Amniotic stem cell (primary cell): ENCODE data around the gene ALDH9A1.
"Not testable (repeated sequence)": the region's sequence is repeated elsewhere in the genome, so short reads cannot be mapped to it uniquely, and the experiment has no call there.

ENCODE experiments used
- DNase-seq: peaks from one replicate; lab custom pipeline; 2025; lab: John Stamatoyannopoulos, UW

The ALDH9A1 gene

DNA sequence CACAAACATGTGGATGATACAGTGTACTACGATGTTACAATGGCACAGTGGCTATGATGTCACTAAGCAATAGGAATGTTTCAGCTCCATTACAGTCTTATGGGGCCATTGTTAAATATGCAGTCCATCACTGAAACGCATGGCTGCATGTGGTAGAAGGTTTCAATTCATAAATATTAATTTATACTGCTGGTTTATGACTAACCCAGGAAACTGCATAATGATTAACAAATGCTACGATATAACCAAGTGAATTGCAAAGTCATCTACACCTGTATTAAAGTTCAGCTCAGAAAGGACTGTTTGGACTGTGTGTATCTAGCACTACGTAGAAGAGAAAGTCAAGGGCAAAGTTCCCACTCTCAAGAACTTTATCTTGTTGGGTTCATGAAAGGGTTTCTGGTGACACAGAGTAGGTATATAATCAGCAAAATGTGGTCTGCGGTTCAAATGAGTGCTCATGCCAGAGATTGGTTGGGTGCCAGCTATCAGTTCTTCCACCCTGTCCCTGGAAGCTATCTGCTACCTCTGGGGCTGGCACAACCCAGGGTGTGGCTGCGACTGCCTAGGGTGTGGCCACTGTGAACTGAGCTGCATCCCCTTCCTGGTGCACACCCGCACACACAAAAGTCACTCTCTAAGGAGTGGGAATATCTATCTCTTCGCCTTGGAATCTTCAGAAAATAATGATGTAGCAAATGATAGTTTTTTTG is 52.6 kb downstream of the ALDH9A1 start:
- no peak for DNase-seq

DNA sequence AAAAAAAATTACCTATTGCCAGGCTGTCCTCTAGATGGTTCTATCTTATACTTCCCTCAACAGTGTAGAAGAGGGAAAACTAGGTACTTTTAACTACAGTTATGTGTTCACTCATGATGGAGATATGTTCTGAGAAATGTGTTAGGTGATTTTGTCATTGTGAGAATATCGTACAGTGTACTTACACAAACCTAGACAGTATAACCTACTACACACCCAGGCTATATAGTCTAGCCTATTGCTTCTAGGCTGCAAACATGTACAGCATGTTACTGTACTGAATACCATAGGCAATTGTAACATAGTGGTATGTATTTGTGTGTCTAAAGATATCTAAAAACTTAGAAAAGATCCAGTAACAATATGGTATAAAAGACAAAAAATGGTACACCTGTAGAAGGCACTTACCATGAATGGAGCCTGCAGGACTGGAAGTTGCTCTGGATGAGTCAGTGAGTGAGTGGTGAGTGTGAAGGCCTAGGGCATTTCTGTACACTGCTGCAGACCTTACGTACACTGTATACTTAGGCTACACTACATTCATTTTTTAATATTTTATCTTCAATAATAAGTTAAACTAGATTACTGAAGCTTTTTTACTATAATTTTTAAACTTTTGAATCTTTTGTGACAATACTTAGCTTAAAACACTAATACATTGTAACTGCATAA is 54.2 kb downstream of the ALDH9A1 start:
- DNase-seq: no peak

GRCh38 chr1:165641231-165641987 is 57.0 kb downstream of the ALDH9A1 start:
- DNase-seq: no peak

- DNase-seq: no peak
Measured at GRCh38 chr1:165639821-165640623, 58.3 kb downstream of the ALDH9A1 start.

DNA sequence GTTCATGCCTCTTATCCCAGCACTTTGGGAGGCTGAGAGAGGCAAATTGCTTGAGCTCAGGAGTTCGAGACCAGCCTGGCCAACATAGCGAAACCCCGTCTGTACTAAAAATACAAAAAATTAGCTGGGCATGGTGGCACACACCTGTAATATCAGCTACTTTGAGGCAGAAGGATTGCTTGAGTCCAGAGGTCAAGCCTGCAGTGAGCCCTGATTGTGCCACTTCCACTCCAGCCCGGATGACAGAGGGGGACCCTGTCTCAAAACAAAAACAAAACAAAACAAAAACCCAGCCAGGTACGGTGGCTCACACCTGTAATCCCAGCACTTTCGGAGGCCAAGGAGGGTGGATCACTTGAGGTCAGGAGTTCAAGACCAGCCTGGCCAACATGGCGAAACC is 60.2 kb downstream of the ALDH9A1 start:
- DNase-seq: not testable (repeated sequence)

GRCh38 chr1:165637427-165637826 is 60.9 kb downstream of the ALDH9A1 start:
- no peak for DNase-seq

- no peak for DNase-seq
Measured at GRCh38 chr1:165635823-165636222, 62.5 kb downstream of the ALDH9A1 start.

DNA sequence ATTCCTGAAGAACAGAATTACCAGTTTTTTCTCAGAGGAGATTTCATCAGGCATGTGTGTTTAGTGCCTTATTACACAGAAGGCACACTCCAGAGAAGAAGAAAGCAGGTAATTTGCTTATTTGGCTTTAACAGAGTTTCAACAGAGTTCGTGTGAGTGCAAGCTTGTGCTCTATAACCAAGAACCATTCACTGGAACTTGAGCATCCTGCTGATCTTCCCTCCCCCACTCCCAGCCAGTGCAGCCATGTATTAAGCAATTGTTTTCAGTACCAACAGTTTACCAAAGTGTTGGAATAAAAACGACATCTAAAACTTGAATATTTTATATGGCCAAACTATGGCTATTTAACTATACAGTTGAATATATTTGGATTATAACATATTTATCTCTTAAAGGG is 63.0 kb downstream of the ALDH9A1 start:
- DNase-seq: no peak

DNA sequence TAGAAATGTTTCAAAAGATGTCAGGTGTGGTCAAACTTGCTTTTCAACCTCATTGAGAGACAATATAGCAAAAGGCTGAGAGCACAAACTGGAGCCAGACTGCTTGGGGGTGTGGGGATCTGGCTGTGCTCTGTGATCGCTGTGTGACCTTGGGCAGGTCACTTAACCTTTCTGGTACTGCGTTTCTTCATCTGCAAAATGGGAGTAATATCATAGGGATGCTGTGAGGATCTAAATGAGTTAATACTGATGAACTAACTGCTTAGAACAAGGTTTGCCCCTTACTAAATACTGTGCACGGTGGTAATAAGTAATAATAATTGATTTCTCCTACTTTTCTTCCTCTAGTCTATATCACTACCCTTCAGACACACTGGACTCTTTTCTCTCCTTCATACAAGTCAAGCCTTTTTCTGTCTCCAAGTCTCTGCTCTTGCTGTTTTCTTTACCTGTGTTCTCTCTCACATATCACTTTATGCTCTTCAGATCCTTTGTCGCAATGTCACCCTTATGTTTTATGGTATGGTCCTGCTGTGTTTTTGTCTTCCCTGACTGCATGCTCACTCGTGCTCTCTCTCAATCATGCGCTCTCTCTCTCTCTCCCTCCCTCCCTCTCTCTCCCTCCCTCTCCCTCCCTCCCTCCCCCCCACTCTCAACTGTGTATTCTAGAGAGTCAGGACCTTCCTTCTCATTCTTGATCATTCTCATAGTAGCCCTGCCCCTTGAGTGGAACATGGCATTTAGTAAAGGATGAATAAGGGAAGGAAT is 64.0 kb downstream of the ALDH9A1 start:
- DNase-seq: no peak

GRCh38 chr1:165633614-165634013 is 64.7 kb downstream of the ALDH9A1 start:
- peak; percentile 9 for DNase-seq

DNA sequence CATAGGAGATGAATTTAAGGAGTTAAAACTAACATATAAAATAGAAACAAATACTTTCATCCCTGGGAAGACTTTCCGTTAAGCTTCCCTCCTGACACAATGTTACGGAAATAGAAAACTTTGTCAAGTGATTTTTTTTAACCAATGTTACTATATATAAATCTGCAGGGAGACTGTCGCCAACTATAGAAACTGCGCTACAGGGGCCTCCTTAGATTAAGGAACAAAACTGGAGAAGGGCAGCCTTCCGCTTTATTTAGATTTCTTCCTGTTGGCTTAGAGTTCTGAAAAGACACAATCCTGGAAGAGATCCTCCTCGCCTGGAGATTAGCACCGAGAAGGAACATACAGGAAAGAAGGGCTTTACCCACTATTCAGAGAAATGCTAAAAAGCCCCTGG is 65.9 kb downstream of the ALDH9A1 start:
- no peak for DNase-seq

GRCh38 chr1:165632152-165632469 is 66.3 kb downstream of the ALDH9A1 start:
- DNase-seq: no peak

DNA sequence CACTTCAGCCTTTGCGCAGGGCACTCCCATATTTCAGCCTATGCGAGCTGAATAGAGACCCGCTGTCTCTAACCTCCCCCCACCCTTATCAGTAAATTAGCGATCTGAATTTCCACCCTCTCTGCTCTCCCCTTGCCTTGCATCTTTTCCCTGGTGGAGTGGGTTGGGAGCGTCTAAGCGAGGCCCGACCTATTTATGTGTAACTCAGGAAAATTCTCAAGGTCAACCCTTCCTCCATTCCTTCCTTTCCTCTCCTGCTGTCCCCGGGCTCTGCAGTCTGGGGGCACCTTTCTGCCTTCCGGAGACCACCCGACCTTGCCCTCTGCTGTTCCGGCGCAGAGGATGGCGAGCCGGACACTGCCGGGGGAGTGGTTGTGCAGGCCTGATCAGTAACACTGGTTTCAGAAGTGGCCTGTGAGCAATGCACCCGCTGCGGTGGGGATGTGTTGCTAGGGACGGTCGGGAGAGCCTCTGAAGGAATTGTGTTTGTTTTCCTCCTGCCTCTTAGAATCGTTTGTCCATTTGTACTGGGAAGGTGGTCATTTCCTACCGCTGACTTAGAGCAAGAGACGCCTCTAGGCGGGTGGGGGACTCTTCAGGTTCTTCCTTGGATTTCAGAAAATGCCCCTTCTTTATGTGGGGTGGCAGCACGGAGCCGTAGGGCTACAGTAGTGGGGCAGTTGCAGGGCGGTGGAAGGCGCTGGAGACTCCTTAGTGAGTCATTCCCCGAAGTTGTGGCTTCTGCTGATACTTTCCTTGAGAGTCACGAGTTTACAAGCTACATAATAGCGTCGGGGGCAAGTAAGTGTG is 66.8 kb downstream of the ALDH9A1 start:
- peak; percentile 84 for DNase-seq

- DNase-seq: peak; percentile 74
Measured at GRCh38 chr1:165630629-165631341, 67.6 kb downstream of the ALDH9A1 start, which contains the start of gene MGST3. Gene MGST3, plus strand, starts transcription at chr1:165631234. Its CDS starts 18,614 bp downstream, at chr1:165649848.

DNA sequence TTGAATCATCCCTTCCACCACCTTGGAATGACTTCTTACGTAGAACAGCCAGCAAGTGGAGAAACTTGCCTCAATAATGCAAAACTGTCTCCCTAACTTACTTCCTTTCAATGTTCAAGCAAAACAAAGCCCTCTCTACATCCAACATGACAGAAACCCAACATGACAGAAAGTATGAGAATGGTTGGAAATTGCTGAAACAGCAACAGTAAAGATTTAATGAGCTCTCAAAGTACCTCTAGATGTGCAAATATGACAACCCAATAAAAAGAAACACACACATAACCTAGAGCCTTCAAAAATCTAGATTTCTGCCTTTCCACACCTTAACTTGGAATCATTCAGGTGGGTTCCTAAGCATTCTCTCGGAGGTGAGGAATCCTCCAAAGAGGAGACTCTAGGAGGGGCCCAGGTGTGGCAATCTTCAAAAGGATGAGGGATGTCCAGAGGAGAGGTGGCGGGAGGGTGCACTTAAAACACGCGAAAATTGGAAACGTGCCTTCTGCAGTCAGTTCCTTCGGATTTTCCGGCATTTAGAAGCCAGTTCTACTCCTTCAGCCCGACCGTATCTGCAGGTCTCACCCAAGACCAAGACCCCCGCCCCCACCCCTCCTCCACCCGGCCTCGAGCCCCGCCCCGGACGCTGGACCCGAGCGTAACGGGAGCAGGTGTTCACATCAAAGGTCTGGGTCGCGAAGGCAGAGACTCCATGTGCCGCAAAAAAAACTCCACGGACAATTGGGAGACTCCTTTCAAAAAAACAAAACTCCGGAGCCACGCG is 68.3 kb downstream of the ALDH9A1 start:
- DNase-seq: no peak

DNA sequence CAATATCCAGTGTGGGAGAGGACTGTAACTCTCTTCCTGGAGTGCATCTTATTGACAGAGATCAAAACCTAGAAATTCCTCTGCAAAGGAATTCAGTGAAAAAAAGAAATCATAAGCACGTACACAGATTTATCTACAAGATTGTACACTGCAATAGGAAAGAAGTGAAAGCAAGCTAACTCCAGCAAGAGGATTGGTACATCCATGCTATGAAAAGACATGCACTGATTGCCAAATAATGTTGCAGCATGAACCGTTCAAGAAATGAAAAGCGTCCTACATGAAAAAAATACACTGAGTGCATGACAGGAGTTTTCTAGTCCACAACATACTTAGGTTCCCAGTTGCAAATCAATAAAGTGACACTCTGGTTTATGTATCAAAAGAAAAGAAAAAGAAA is 69.2 kb downstream of the ALDH9A1 start:
- no peak for DNase-seq

DNA sequence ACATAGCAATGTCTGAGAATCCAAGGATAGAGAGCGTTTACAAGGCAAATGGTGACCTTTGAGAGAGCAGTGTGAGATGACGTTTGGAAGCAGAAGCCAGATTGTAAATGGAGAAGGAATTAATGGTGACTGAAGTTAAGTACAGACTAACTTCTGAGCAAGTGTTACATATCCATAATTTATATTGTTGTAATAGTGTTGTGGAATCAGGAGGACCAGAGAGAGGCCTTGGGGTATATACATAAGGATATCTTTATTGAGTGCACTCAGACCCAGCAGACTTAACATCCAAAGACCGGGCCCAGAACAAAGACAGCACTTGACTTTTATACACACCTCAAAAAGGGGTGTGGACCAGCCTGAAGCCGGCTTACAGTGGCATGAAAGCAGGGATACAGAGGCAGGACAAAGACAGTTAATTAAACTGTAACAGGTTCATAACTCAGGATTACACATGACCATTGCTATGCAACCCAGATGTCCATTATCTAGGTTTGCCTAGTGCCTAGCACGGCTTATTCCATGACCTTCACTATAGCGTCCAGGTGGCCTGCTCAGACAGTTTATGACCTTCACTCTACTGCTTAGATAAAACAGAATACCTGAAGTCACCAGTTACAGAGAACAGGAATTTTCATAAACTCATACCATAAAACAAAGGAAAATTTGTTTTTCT is 70.1 kb downstream of the ALDH9A1 start:
- no peak for DNase-seq

- no peak for DNase-seq
Measured at GRCh38 chr1:165624441-165624840, 73.9 kb downstream of the ALDH9A1 start.

DNA sequence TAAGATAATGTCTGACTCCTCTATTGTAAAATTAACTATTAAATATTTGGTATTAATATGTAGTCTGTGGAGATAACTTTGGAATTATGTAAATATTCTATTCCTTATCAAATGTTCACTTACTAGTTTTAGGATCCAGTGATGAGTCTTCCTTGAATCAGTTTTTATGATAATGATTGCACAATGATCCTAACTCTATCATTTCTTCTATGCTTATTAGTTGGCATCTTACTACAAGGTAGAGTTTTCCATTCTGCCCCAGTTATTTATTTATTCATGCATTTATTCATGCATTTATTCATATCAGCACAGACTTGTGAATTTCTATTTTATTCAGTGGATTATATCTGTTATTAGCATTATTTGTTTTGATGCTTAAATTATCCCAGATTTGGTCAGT is 74.7 kb downstream of the ALDH9A1 start:
- DNase-seq: no peak
